OCI-LY3 (cell line): ENCODE data around the gene KRT81.

Experiments used
- EZH2phosphoT487 ChIP-seq: fragments of 200-600 bp; shearing (Covaris generic); IDR thresholded peaks from 2 replicates; pipeline ENCODE4 v1.6.1; 2018; ENCODE audit warnings: antibody characterized with exemption, mixed run types, low read depth
- TF ChIP-seq, protein P1 (sequence below): fragments of 200-600, 300-600 bp; sonication (generic); IDR thresholded peaks from 2 replicates; pipeline ENCODE4 v1.5.1; 2014; ENCODE audit warnings: antibody characterized with exemption, low read length, low read depth

DNA sequence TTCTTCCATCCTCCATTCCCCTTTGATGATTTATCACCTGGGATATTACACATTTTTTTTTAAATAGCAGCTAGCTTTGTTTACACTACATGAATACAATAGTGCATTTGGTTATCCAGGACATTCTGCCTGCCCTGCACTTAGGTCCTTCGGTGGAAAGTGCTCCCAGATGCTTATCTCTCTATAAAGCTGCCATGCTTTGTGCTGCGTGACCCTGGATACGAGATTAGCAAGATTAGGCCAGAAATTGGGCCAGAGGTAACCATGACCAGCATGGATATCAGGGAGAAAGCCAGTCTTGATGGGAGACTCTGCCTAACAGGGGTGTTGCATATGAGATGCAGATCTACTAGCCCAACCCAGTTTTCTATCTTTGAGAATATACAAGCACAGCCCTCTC lies 42.0 kb upstream of the KRT81 start:
- TF ChIP-seq, protein P1, sequence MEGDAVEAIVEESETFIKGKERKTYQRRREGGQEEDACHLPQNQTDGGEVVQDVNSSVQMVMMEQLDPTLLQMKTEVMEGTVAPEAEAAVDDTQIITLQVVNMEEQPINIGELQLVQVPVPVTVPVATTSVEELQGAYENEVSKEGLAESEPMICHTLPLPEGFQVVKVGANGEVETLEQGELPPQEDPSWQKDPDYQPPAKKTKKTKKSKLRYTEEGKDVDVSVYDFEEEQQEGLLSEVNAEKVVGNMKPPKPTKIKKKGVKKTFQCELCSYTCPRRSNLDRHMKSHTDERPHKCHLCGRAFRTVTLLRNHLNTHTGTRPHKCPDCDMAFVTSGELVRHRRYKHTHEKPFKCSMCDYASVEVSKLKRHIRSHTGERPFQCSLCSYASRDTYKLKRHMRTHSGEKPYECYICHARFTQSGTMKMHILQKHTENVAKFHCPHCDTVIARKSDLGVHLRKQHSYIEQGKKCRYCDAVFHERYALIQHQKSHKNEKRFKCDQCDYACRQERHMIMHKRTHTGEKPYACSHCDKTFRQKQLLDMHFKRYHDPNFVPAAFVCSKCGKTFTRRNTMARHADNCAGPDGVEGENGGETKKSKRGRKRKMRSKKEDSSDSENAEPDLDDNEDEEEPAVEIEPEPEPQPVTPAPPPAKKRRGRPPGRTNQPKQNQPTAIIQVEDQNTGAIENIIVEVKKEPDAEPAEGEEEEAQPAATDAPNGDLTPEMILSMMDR = no peak
- TF ChIP-seq EZH2phosphoT487 = no peak
